Fibroblast of skin of left quadriceps (primary cell): ENCODE data around the gene DCTN5.
"Not testable (repeated sequence)": the region's sequence is repeated elsewhere in the genome, so short reads cannot be mapped to it uniquely, and the experiment has no call there.

ENCODE experiments used
- DNase-seq, 2 experiments: peaks; one replicate each; pipeline ENCODE4 v3.0.0-alpha.2; 2013; ENCODE audit warnings: low read depth in 2 of 2

DCTN5 gene

DNA sequence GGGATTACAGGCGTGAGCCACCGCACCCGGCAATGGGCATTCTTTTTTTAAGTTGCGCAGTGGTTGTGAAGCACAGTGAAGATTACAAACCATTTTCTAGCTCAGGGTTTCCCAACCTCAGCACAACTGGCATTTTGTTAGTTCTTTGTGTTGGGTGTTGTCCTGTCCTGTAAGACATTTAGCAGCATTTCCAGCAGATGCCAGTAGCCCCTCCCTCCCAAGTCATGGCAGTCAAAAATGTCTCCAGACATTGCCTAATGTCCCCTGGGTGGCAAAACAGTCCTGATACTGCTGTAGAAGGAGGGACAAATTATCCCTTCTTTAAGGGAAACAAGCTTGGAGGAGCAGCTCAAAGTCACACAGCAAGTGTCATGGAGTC is 53.0 kb downstream of the DCTN5 start:
- DNase-seq: no peak

DNA sequence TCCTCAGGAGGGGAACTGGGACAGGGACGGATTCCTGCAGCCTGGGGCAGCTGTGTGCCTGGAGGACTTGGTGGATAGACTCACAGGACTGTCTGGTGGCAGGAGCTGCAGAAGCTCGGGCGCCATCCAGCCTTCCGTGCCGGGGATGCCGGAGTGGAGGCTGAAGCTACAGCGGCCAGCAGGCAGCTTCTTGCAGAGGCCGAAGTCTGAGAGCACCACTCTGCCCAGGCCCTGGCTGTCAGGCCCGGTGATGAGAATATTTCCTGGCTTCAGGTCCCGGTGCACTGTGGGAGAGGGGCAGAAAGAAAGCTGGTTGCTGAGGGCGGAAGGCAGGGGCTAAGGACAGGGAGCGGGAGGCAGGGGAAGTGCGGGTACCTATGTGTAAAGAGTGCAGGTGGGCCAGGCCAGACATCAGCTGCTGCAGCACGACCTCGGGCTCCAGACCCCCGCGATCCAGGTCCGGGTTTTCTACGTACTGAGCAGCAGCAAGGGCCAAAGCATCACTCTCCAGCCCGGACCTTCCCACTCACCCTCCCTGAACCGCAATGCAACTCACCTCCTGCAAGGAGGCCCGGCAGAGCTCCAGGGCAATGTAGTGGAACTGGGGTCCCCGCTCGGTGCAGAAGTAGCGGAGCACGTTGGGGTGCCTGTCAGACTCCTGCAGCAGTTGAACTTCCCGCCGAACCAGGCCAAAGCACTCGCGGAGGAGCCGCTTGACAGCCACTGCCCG is 53.5 kb downstream of the DCTN5 start:
- no peak for DNase-seq

DNA sequence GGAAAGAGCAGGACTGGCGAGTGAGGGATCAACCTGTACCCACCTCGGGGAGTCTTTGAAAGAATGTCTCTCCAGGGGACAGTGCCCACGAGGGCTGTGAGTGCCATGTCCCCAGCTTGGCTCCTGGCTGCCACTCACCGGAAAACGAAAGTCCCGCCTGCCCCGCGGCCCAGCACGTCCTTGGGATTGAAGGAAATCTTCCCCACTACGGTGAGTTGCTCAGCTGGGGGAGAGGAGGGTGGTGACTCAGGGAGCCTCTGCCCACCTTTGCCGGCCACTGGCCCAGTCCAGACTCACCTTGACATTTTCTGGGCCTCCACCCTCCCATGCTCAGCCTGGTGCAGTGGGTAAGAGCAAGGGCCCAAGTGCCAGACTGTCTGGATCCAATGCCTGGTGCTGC is 54.5 kb downstream of the DCTN5 start:
- no peak for DNase-seq

- no peak for DNase-seq
These were observed 57.8 kb downstream of the DCTN5 start for GRCh38 chr16:23699100-23699499.

DNA sequence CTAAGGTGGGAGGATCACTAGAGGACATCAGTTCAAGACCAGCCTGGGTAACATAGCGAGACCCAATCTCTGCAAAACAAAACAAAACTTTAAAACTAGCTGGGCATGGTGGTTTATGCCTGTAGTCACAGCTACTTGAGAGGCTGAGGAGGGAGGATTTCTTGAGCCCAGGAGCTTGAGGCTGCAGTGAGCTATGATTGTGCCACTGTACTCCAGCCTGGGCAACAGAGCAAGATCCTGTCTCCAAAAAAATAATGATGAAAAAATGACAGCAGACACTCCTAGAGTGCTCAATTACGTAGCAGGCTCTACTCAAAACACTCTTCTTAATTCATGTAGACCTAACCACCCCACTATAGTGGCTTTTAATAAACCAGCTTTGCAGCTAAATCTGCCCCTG is 58.8 kb downstream of the DCTN5 start:
- no peak for DNase-seq

GRCh38 chr16:23700509-23700908 is 59.2 kb downstream of the DCTN5 start:
- DNase-seq: no peak

DNA sequence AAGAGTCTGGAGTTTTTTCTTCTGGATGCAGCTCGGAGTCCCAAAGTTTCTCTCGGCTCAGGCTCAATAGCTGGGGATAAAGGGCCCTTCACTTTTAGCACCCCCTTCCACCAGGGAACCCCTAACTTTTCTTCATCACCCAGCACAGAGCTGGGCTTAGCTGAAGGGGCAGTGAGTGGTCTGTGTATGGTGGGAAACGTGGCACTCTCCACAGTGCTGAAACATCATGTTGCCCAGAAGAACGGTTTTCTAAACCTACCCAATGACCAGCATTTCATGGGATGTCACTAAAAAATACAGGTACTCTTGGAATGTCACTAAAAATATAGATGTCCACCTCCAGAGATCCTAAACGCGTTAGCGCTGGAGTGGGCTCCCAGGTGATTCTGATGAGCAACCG is 59.8 kb downstream of the DCTN5 start:
- DNase-seq: no peak

GRCh38 chr16:23702951-23703350 is 61.7 kb downstream of the DCTN5 start:
- no peak for DNase-seq

DNA sequence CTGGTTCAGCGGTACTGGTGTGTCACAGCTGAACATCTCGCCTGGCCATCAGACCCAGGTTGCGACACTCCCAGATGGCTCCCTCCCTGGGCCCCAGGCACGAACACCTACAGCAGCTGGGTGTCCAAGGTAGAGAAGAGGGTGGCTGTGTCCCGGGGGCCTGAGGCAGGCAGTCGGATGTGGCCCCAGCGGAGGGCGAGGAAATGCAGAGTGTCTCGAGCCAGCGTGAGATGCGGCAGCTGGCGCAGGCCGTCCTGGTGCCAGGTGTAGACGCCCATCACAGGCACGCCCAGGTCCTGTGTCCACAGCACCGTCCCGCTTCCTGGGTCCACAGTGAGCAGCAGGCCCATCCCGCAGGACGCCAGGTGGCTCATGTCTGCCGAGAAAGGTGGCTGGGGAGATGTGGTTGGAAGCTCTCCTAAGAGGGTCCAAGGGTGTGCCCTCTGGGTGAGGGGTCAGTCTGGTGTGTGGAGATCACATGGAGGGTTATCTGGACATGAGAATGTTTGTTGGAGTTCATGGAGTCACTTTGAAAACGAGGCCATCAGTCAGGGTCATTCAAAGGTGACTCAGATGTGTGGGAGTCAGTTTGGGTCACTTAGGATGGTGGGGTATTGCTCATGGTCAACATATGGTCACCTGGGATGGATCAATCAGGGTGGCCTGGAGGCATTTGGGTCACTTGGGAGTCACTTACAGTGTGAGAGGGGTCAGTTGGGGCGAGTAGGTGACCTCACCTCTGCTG is 63.7 kb downstream of the DCTN5 start:
- DNase-seq: no peak

DNA sequence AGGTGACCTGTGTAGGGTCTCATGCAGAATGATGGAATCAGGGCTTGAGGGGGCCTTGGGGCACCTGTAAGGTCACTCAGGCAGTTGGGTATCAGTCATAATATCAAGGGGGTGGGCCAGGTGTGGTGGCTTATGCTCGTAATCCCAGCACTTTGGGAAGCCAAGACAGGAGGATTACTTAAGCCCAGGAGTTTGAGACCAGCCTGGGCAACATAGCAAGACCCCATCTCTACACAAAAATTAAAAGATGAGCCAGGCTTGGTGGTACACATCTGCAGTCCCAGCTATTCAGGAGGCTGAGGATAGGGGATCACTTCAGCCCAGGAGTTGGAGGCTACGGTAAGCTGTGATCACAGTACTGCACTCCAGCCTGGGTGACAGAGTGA is 64.2 kb downstream of the DCTN5 start:
- no peak for DNase-seq

DNA sequence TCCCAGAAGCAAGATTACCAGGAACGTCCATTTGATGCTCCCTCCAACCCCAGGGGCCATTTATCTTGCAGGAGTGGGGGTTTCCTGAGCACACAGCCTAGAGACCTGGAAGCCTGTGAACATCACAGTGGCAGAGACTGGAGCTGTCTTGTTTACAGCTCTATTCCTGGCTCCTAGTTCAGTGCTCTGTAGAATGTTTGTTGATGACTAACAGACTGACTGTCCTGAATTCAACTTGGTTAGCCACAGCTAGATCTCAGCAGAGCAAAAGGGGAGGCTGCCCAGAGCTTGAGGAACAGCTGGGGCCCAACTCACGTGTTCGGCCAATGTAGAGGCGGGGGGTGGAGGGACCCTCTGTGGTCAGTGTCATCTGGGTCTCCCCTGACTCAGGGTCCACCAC is 65.2 kb downstream of the DCTN5 start:
- DNase-seq: no peak

- no peak for DNase-seq
These were observed 68.3 kb downstream of the DCTN5 start for GRCh38 chr16:23709536-23709935.

DNA sequence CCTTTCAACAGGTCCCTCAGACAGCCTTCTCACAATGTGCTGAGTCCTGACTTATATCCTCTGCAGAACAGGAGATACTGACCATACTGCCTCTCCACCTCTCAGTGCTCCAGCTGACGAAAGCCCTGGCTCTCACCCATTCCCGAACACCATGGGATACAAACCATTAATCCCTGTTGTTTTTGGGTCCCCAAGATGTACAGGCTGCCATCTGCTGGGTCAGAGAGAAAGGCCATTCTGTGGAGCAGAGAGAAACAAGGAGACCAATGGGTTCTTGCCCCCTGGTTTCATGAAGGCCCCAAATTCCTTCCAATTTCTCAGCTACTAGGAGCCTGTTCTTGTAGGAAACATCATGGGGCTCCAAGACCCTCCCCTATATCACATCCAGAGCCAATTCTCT is 68.7 kb downstream of the DCTN5 start:
- no peak for DNase-seq

DNA sequence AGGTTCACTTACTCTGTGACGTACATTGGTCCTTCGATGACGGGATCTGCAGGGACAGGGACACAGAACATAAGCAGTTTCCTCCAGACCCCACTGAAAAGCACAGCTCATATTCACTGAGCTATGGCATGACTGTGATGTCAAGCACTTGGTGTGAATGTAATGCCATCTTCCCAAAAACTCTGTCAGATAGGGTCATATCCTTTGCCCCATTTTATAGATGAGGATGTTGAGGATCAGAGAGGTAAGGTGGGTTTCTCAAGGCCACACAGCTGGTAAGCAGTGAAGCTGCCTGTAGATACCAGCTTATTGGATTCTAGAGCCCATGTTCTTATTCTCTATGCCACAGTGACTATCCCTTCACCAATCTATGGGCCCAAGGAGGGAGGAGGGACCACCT is 69.2 kb downstream of the DCTN5 start:
- no peak for DNase-seq

DNA sequence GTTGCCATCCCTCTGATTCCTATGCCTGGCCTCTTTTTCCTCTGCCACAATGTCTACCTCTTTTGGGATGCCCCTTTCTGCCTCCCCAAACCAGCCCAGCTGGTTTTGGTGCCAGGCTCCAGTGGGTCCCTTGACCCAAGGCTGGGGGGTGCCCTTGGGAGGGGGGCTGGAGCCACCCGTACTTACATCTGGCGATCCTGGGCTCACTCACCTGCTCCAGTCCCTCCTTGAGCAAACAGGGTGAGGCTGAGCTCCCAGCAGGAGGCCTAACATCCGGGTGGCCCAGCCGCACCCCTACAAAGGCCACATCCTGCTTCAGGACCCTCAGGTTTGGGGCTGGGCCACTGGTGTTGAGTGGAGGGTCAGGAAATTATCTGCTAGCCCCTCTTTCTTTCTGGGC is 70.5 kb downstream of the DCTN5 start:
- no peak for DNase-seq

- no peak for DNase-seq
These were observed 71.7 kb downstream of the DCTN5 start, which contains the start of gene ERN2 for GRCh38 chr16:23712976-23713375. Gene ERN2, minus strand, starts transcription at chr16:23713222. Its CDS starts 35 bp downstream, at chr16:23713187.

DNA sequence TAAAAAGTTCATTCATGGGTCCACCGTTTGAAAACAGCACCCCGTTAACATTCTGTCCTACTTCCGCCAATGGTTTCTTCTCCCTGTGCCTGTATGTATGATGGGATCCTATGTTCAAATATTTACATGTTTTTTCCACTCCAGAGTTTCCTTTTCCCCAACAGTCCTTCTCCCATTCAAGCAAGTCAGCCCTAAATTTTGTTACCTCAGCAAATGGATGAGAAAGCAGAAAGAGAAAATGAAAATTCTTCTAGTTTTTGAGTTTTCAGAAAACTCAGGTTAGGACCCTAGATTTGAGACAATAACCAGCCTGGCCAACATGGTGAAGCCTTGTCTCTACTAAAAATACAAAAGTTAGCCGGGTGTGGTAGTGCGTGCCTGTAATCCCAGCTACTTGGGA is 75.2 kb downstream of the DCTN5 start:
- no peak for DNase-seq

DNA sequence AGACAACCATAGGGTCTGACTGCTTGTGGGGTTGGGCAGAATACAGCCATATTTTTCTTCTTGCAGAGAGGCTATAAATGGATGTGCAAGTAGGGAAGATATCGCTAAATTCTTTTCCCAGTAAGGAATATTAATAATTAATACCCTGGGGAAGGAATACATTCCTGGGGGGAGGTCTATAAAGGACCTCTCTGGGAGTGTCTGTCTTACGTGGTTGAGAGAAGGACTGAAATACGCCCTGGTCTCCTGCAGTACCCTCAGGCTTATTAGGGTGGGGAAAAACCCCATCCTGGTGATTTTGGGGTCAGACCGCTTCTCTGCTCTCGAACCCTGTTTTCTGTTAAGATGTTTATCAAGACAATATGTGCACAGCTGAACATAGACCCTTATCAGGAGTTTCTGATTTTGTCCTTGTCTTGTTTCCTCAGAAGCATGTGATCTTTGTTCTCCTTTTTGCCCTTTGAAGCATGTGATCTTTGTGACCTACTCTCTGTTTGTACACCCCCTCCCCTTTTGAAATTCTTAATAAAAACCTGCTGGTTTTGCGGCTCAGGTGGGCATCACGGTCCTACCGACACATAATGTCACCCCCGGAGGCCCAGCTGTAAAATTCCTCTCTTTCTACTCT is 81.5 kb downstream of the DCTN5 start:
- DNase-seq: not testable (repeated sequence)

DNA sequence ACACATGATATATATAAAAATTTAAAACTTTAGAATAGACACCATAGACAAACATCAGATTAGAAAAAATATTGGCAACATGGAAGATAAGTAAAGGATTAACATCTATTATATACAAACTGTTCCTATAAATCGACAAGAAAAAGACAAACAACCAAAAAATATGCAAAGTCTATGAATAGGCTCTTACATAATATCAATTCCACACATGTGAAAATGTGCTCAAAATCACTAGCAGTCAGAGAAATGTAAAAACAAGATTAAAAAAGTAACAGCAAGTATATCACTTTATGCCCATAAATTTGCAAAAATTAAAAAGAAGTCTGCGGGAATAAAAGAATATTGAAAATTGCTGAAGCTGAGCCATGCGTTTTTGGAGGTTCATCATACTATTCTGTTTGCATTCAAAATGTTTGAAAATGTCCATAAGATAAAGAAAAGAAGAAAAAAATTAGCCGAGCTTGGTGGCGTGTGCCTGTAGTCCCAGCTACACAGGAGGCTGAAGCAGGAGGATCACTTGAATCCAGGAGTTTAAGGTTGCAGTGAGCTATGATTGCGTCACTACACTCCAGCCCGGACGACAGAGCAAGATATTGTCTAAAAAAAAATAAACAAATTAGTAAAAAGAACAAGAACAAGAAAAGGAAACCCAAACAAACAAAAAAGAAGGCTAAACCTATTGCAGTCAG is 83.0 kb downstream of the DCTN5 start:
- DNase-seq: no peak

DNA sequence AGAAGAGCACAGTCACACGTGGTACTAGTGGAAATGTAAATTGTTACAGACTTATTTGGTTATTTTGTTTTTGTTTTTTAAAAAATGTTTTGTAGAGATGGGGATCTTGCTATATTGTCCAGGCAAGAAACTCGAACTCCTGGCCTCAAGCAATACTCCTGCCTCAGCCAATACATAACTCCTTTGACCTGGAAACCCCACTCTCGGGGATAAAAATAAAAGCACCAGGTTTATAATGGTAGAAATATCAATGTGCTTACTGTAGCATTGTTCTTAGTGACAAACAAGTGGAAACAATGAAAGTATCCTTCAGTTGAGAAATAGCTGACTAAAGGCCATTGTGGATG is 83.5 kb downstream of the DCTN5 start:
- no peak for DNase-seq

DNA sequence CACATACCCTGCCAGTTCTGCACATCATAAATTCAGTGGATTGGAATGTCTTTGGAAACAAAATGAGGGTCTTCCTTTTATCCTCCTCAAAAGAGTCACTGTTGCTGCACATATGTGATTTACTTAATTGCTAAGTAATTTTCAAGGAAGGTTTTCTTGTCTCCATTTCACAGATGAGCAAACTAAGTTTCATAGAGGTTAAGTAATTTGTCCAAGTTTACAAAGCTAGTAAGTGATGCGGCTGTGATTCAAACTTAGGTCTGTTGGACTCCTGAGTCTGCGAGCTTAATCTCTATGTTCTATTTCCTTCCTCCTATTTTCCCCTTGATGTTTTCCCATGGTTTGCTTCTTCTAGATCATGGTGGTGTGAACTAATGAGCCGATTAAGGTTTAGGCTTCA is 85.4 kb downstream of the DCTN5 start:
- DNase-seq: no peak
